ENCODE results near the gene KIR3DL2. TPM values are rescaled to one million over a fixed set of nuclear protein-coding genes. Genes with fewer than 3 reads are reported as not detected.

KIR3DL2 gene
- total RNA-seq (2022; extraction: Qiagen RNA extraction) = not detected in 5 replicates

DNA sequence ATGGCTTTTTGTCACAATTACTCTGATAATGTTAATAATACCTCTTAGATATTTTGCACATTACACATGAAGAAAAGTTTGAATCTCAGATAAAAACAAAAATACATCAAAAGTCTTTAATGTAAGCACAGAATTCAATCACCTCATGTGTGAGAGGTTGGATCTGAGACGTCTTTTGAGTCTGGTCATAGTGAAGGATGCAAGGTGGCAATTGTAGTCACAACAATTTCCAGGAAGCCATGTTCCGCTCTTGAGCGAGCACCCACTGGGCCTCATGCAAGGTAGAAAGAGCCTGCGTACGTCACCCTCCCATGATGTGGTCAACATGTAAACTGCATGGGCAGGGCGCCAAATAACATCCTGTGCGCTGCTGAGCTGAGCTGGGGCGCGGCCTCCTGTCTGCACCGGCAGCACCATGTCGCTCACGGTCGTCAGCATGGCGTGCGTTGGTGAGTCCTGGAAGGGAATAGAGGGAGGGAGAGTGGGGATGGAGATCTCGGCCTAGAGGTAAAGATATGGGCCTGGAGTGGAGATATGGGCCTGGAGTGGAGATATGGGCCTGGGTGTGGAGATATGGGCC is at the start of gene KIR3DL2:
KIR3DL2 (plus strand) TSS at position 383 of the 580 bp plus-strand sequence; CDS start at position 416, 33 bp downstream.

DNA sequence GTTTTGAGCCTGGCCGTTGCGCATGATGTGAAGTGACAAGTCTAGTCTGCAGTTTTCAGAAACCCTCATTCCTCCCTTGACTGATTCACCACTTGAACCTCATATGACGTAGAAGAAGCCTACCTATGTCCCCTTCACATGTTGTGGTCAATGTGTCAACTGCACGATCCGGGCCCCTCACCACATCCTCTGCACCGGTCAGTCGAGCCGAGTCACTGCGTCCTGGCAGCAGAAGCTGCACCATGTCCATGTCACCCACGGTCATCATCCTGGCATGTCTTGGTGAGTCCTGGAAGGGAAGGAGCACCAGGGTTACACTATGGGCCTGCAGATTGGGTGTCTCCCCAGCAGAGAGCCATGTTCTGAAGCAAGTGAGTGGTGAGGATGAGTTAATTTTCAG is 46.8 kb upstream of the KIR3DL2 start, which contains the start of gene KIR2DL4:
KIR2DL4 (plus strand) TSS at position 201 of the 400 bp plus-strand sequence; CDS start at position 243, 42 bp downstream.

GRCh38 chr19:54816251-54816650 is 34.0 kb upstream of the KIR3DL2 start, which contains the start of gene KIR3DL1:
Gene KIR3DL1, plus strand, starts transcription at chr19:54816468.

GRCh38 chr19:54832496-54832895 is 17.7 kb upstream of the KIR3DL2 start, which contains the start of gene KIR2DS4:
Gene KIR2DS4, plus strand, starts transcription at chr19:54832676.

DNA sequence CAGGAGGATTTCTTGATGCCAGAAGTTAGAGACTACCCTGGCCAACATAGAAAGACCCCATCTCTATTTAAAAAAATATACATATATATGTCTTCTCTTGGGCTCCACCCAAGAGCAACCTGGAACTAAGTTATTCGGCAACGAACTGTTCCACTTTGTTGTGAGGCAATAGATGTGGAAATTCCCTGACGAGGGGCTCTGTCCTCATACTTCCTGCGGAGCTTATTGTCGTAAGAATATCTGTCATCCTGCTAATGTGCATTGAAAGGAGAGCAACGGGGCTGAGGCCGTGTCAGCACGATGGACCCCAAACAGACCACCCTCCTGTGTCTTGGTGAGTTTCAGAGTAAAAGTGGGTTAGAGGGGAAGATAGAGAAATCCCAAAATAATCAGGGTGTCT is 23.7 kb downstream of the KIR3DL2 start, which contains the start of gene FCAR:
FCAR (plus strand) TSS at position 246 of the 400 bp plus-strand sequence; CDS start at position 301, 55 bp downstream.

GRCh38 chr19:54905803-54906511 is 55.7 kb downstream of the KIR3DL2 start, which contains the start of gene NCR1:
Gene NCR1, plus strand, starts transcription at chr19:54906148. Its CDS starts 40 bp downstream, at chr19:54906188.

Other genes starting within 250 kb of the KIR3DL2 start
- 0.02 to 0.03 TPM in 2 of 5 replicates, not detected in the others for gene LILRB1, start 220.0 kb upstream of the KIR3DL2 start, total RNA-seq (2022; extraction: Qiagen RNA extraction)
- gene LILRB4, start 187.5 kb upstream of the KIR3DL2 start, total RNA-seq (2022; extraction: Qiagen RNA extraction) = not detected in 5 replicates
- not detected in 5 replicates for gene KIR3DL3, start 126.0 kb upstream of the KIR3DL2 start, total RNA-seq (2022; extraction: Qiagen RNA extraction)
- gene KIR2DL3, start 111.9 kb upstream of the KIR3DL2 start, total RNA-seq (2022; extraction: Qiagen RNA extraction) = not detected in 5 replicates
- not detected in 5 replicates for gene KIR2DL1, start 80.7 kb upstream of the KIR3DL2 start, total RNA-seq (2022; extraction: Qiagen RNA extraction)
- not detected in 5 replicates for gene KIR2DL4, start 46.8 kb upstream of the KIR3DL2 start, total RNA-seq (2022; extraction: Qiagen RNA extraction)
- not detected in 5 replicates for gene KIR3DL1, start 34.0 kb upstream of the KIR3DL2 start, total RNA-seq (2022; extraction: Qiagen RNA extraction)
- not detected in 5 replicates for gene KIR2DS4, start 17.8 kb upstream of the KIR3DL2 start, total RNA-seq (2022; extraction: Qiagen RNA extraction)
- not detected in 5 replicates for gene FCAR, start 23.8 kb downstream of the KIR3DL2 start, total RNA-seq (2022; extraction: Qiagen RNA extraction)
- not detected in 5 replicates for gene NCR1, start 55.7 kb downstream of the KIR3DL2 start, total RNA-seq (2022; extraction: Qiagen RNA extraction)
- 0.01 to 0.13 TPM (median 0.02 TPM) in 3 of 5 replicates, not detected in the others for gene NLRP7, start 97.1 kb downstream of the KIR3DL2 start, total RNA-seq (2022; extraction: Qiagen RNA extraction)
- 24.7 to 26.9 TPM (median 25.3 TPM) in 5 replicates for gene NLRP2, start 115.9 kb downstream of the KIR3DL2 start, total RNA-seq (2022; extraction: Qiagen RNA extraction)
- gene GP6, start 187.8 kb downstream of the KIR3DL2 start, total RNA-seq (2022; extraction: Qiagen RNA extraction) = 0.04 to 0.23 TPM (median 0.07 TPM) in 5 replicates
- gene RDH13, start 212.7 kb downstream of the KIR3DL2 start, total RNA-seq (2022; extraction: Qiagen RNA extraction) = 16.3 to 22.1 TPM (median 20.4 TPM) in 5 replicates
- gene EPS8L1, start 225.4 kb downstream of the KIR3DL2 start, total RNA-seq (2022; extraction: Qiagen RNA extraction) = 3.2 to 6.5 TPM (median 5.6 TPM) in 5 replicates

Measured in A549 treated with AZD2906 at 1 μM for 4 hours (cell line).